HG03196 (cell line): Measurements from ENCODE around the gene NTF3.

Experiments
- ATAC-seq: cut with Tn5 transposase; IDR thresholded peaks from one replicate; pipeline ENCODE4 v1.9.1; 2021; ENCODE audit not compliant: unreplicated experiment

The NTF3 gene

DNA sequence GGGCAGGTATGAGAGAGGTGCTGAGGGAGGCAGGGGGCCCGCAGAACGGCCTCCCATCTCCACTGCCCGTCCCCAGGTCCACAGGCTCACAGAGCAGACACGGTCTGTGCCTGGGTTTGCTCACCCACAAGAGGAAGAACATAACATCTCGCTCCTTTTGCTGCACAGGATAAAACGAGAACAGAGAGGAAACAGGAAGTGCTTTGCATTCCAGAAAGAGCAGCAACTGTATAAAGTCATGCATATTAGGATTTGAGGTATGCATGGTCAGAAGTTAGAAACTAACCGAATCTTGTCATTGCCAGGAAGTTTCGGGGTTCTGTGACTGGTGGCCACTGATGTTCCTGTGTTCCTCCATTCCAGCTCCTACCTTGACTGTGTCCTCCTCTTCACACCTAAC lies 25.0 kb downstream of the NTF3 start:
- ATAC-seq, result no peak

GRCh38 chr12:5458229-5459050 lies 26.5 kb downstream of the NTF3 start:
- no peak for ATAC-seq

DNA sequence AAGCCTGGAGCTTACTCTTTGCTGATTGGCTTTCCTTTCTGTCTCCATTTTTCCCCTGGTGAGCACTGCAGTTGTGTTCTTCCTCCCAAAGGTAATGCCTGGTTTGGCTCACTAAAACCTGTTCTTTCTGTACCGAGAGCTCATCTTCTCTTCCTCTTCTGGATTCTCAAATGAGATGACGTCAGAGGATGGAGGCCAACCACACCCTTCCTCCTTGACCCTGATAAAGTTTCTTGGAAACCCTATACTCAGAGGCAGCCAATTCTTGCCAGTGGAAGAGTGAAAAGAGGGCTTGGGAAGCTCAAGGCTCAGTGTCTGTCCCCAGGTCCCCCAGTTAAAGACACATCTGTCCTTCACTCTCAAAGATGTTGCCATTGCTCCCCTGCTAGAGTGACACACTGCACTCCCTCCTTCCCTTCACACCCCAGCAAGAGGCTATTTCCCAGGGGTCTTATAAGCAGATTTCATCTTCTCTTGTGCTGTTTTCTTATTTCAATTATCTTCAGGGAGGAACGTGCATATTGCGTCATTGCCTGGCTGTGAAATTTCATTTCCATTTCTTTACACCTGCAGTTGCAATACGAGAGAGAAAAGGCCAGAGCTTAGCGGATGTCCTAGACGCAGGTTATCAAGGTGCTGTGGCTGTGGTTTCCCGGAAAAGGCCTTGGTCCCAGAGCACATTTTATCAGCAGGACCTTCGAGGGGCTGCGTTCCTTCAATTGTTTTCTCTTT lies 27.3 kb downstream of the NTF3 start:
- no peak for ATAC-seq

DNA sequence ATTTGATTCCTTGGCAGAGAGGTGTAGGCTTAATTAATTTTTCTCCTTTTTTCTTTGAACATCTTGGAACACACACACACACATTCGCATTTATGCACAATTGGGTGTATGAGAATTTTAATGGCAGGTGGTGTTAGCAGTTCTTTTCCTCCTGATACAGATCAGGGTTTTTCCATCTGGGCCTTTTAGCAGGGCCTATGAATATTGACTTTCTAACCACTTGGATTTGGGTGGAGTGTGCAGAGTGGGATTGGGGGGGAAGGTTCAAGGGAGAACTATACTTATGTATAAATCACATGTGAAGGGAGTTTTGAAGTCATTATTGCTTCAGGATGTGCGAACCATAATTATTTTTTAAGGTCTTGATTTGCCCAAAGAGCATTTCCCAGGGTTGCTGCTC lies 28.9 kb downstream of the NTF3 start:
- ATAC-seq, result no peak

- no peak for ATAC-seq
These were observed 30.1 kb downstream of the NTF3 start for GRCh38 chr12:5461966-5462365.

DNA sequence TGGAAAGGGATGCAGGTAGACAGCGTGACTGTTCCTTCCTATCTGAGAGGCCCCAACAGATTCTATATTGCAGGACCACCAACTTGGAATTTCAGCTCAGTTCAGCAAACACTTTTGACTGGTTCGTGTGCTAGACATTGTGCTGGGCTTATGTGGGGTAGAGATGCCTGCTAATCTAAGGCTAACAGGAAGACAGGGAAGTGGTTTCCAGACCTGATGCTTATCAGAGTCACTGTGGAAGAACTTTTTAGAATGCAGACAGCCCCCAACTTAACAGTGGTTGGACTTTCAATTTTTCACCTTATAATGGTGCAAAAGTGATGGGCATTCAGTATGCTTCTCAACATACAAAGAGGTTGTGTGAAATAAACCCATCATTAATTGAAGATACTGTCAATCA lies 32.2 kb downstream of the NTF3 start:
- no peak for ATAC-seq

GRCh38 chr12:5465384-5465783 lies 33.5 kb downstream of the NTF3 start:
- no peak for ATAC-seq

DNA sequence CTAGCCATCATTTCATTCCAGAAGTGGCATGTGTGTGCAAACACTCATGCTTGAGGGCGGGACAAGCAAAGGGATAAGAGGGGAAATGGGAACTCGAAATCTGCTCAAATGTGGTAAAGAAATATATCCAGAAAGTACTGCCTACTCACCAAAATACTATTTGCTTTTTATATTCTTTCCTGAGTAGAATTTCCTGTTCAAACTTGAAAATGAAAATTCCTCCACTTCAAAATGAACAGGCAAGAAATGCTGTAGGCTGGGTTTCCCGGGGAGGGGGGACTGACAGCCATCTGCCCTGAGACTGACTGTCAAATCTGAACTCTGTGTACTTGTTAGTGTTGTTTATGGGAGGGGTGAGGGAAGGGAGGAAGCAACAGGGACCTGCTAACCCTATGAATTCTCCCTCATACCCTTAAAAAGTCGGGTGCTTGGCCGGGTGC lies 34.6 kb downstream of the NTF3 start:
- ATAC-seq, result no peak

DNA sequence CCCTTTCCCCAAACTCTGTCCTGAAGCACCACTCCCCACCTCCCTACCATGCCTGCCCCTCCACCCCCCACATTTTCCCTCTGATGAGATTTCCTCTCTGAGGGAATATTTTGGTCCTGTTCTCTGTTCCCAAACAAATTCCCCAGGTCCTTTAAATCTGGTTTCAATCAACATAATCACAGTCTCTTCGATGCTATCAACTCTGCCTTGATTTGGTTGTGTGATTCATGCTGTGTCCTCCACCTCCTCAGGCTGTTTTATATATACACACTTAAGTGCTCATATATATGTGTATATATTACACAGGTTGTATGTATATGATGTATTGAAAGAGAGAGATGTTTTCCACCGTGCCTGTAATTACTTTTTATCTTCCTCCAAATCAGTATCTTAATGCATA lies 36.0 kb downstream of the NTF3 start:
- ATAC-seq, result no peak

DNA sequence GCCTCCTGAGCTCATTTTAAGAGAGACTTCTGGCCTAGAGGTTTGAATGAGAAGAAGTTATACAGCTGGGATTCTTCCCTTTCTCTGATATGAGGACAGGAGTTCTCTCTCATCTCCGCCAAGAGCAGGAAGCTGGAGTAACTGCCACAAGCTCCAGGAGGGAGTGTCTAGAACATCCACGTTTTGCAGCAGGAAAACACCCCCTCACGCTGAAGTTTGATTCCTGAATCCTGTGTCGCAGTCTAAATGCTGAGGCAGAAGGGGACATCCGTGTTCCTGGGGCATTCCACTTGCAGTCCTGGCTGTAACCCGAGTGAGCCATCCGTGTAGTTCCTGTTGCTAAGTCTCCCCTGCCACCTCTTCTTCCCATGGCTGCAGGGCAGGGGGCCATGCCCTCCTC lies 38.3 kb downstream of the NTF3 start:
- ATAC-seq, result no peak

- ATAC-seq, result no peak
These were observed 38.8 kb downstream of the NTF3 start for GRCh38 chr12:5470703-5471102.

- no peak for ATAC-seq
These were observed 41.3 kb downstream of the NTF3 start for GRCh38 chr12:5473076-5473782.

DNA sequence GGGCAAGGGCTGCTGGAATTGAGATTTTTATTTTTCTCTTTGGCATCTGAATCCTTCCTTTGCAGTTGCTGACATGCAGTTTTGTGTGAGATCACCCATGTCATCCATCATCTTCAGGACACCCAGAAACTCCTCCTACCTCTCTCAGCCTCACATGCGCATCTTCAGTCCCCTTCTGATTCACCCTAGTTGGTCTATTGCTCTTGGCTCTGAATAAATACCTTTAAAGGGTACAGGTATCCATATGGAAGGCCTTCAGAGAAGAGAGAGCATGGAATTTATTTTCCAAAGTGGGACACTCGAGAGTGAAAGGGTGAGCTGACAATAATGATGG lies 41.8 kb downstream of the NTF3 start:
- ATAC-seq, result no peak

DNA sequence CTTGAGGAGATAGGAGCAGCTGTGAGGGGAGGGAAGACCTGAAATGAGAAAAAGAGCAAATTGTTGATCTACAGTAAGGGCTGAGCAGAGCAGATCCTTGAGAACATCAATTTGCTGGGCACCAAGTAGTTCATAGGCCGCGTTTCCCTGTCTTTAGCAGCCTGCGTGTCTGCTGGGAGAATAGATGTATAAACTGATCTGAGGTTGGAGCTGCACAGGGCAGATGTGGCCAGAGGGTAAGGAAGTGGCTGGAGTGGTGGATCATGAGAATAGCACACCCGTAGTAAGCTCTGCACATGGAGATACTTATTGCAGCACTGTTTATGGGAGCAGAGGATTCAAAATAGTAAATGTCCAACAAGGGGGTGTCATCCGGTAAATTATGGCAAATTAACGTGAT lies 44.4 kb downstream of the NTF3 start:
- no peak for ATAC-seq

GRCh38 chr12:5478081-5478706 lies 46.3 kb downstream of the NTF3 start:
- no peak for ATAC-seq

DNA sequence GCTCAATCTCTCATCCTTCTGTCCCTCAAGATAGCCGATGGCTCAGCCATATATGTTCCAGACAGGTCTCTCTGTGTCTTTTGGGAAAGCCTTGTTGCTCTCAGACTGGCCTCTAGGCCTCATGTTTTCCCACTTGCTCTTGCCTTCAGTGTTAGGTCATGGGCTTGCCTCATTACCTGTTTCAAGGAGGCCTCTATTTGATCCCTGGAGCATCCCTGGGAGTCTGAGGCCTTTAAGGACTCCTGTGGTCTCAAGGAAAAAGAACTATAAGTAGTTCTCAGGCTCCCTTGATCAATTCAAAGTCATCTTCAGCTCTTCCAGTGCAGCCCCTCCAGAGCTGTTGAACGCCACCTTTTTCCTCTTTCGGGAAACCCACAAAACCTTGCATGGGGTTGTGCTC lies 47.9 kb downstream of the NTF3 start:
- no peak for ATAC-seq

GRCh38 chr12:5480218-5480937 lies 48.5 kb downstream of the NTF3 start:
- ATAC-seq, result no peak

- ATAC-seq, result no peak
These were observed 49.0 kb downstream of the NTF3 start for GRCh38 chr12:5480938-5481303.

DNA sequence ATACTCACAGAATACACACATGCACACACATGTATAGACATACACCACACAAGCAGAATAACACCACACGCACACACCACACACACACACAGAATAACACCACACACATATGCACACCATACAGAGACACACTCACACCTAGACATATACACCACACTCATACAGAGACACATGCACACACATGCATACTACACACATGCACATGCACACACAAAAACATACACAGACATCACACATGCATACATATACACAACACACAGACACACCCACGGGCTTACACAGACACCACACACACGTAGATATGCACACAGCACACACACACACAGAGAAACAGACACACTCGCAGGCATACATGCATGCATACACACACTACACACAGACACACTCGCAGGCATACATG lies 49.7 kb downstream of the NTF3 start:
- ATAC-seq, result no peak

- ATAC-seq, result no peak
These were observed 52.5 kb downstream of the NTF3 start for GRCh38 chr12:5484426-5484825.

DNA sequence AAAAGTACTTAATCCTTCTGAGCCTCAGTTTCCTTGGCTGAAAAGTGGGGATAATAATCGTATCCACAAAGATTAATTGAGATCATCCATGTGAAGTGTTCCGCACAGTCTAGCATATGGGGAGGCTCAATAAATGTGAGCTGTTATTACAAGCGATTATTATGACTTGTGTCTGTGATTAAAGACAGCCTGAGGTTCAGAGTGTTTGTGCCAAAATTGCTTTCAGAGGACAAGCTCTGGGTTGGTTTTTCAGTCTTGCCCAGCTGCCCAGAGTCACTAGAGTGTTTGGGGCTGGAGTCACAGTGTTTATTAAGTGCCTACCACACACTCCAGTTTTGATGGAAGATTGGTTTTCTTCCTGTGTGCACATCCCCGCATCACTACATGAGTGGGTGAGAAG lies 53.5 kb downstream of the NTF3 start:
- ATAC-seq, result no peak
